Measurements from ENCODE around the gene CD80. TPM values are rescaled to one million over a fixed set of nuclear protein-coding genes. Genes with fewer than 3 reads are reported as not detected.

CD80 gene
- total RNA-seq, 1 experiment from 2014 or later: not detected

- H3K9me2 ChIP-seq (ENCODE audit: insufficient read depth): no peaks in the 10 kb centered on the region
- intact Hi-C loops (cut with micrococcal nuclease): no loop called here
- H4K20me1 ChIP-seq (ENCODE audit: insufficient read depth): no peaks in the 10 kb centered on the region
- H3K9me3 ChIP-seq (ENCODE audit: control insufficient read depth in 1 of 2, insufficient read depth in 1 of 2, low read depth in 1 of 2, low read length in 2 of 2): no peaks in the 10 kb centered on the region
- H2AFZ ChIP-seq (ENCODE audit: low read depth, low read length, poor library complexity, severe bottlenecking): no peak overlapping the region
- no peak overlapping the region for H3K4me3 ChIP-seq (replicated peaks in 1 of 2; ENCODE audit: low read depth in 1 of 2, low read length in 2 of 2)
- H3K36me3 ChIP-seq (ENCODE audit: control insufficient read depth in 1 of 2, insufficient read depth in 2 of 2, low read length in 2 of 2): no peaks in the 10 kb centered on the region
- ATAC-seq: no peak
- no peaks in the 10 kb centered on the region for H3K79me2 ChIP-seq (ENCODE audit: insufficient read depth, low read length)
- no peak overlapping the region for H3K4me2 ChIP-seq (ENCODE audit: low read length)
- POLR2A ChIA-PET: interaction anchor here (0.7 kb wide), 1 partner anchor 13 kb away, joined by 3 read pairs; no protein-coding TSS in a partner anchor
- RAD21 ChIA-PET (ENCODE audit: low non-redundant PET in 1 of 2, low total read pairs in 2 of 2, uncharacterized antibody in 2 of 2, unreplicated experiment in 2 of 2): no interaction called here
- no TSS peak for BruUV-seq (replicated peaks)
- CTCF ChIA-PET: no interaction called here
- H3K27ac ChIP-seq (ENCODE audit: low read depth, low read length): no peak overlapping the region
- H3K4me1 ChIP-seq (ENCODE audit: control insufficient read depth in 1 of 2, insufficient read depth in 2 of 2, low read length in 2 of 2): no peaks in the 10 kb centered on the region
- no peaks in the 10 kb centered on the region for H3K27me3 ChIP-seq (ENCODE audit: insufficient read depth, low read length)
- H3K9ac ChIP-seq (ENCODE audit: low read length): no peak overlapping the region
- DNase-seq (ENCODE audit: low read depth, low spot score): no peak
- TF ChIP-seq FOSL1 (IDR thresholded peaks at IDR 0.05; ENCODE audit: low read depth): no peak
- TF ChIP-seq EZH2 (IDR thresholded peaks at IDR 0.05): no peak
- no peak for TF ChIP-seq POLR2A (IDR thresholded peaks at IDR 0.05; ENCODE audit: borderline replicate concordance, extremely low read depth, insufficient read depth, insufficient read length)
- TF ChIP-seq ELF1 (IDR thresholded peaks at IDR 0.05; ENCODE audit: borderline replicate concordance, low read depth): no peak
- no peak for TF ChIP-seq ZFX (IDR thresholded peaks at IDR 0.05)
- no peak for TF ChIP-seq SP1 (IDR thresholded peaks at IDR 0.05; ENCODE audit: low read depth)
- no peak for TF ChIP-seq SIN3A (IDR thresholded peaks at IDR 0.05; ENCODE audit: low read depth)
- no peak for TF ChIP-seq JUND (IDR thresholded peaks at IDR 0.05)
- no peak for TF ChIP-seq TCF7L2 (IDR thresholded peaks at IDR 0.05; ENCODE audit: borderline replicate concordance, extremely low read depth, insufficient read depth, insufficient read length)
- TF ChIP-seq YY1 (IDR thresholded peaks at IDR 0.05; ENCODE audit: extremely low read depth, insufficient replicate concordance, low read depth, low read length): no peak
- no peak for TF ChIP-seq REST (IDR thresholded peaks at IDR 0.05; ENCODE audit: low read depth)
Measured at GRCh38 chr3:119571688-119572087, 12.3 kb upstream of the CD80 start.
